ENCODE measurements around the gene MED1.

Gene MED1

GRCh38 chr17:39364236-39365025 lies 86.6 kb downstream of the MED1 start:
- DNase-seq (ENCODE audit: low read depth in 2 of 2) = no peak

DNA sequence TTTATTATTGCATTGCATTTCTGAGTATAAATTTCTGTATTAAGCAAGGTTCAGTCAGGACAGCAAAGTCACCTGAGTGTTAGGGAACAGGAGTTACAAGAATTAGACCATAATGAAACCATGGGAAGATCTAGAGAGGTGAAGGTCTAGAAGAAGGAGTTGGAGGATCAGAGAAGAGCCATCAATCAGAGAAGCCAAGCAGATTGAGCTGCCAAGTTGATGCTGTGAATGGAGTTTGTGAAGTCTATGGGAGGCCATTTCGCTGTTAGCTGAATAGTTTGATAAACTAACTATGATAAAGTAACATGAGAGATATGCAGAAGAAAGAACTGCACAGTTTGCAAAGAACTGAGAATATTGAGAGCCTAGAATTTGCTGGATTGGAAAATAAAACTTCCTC lies 90.0 kb downstream of the MED1 start:
- DNase-seq (ENCODE audit: low read depth in 2 of 2) = no peak

- DNase-seq (ENCODE audit: low read depth in 2 of 2) = no peak
Measured at GRCh38 chr17:39360537-39360936, 90.5 kb downstream of the MED1 start.

GRCh38 chr17:39359994-39360393 lies 91.1 kb downstream of the MED1 start:
- DNase-seq (ENCODE audit: low read depth in 2 of 2) = no peak

GRCh38 chr17:39357986-39358385 lies 93.1 kb downstream of the MED1 start:
- DNase-seq (ENCODE audit: low read depth in 2 of 2) = no peak

- no peak for DNase-seq (ENCODE audit: low read depth in 2 of 2)
Measured at GRCh38 chr17:39357488-39357887, 93.6 kb downstream of the MED1 start.

Measured in stimulated activated CD4-positive, alpha-beta T cell treated with anti-CD3 and anti-CD28 coated beads, Interleukin-1b, Interleukin-23, amount 100 ng/mL, for 4 hours (primary cell).